ENCODE data around the gene AHCYL1.

AHCYL1 gene

DNA sequence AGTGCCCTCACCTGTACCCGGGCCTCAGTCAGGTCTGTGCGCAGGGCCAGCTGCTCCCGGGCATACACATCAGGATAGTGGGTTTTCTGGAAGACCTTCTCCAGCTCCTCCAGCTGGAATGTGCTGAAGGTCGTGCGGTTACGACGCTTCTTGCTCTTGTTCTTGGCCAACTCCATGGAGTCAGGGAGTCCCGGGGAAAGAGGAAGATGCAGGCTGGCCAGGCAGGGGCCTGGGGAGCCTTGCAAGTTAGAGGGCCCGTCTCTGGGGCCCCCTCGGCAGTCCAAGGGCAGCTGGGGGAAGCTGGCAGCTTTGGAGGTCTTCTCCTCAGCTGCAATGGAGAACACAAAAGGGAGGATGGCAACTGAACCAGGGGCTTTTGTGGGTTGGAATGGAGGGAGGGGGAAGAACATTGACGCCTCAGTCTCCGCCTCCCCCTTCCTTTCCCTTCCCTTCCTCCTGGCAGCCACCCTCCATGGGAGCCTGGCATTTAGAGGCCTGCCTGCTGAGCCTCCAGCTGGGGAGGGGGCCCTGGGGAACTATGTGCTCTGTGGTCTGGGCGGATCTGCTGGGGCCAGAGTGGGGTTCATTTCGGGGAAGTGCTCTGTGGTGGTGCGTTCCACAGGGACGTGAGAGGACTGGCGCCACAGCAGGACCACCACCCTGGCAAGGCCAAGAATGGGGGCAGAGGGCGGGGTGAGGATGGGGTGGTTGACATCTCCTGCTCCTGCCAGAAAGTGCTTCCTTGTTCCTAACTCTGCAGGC, 80.2 kb downstream of the AHCYL1 start:
- ChIA-PET CTCF (interaction anchor here (1.7 to 26.6 kb wide), 4 partner anchors 8 to 431 kb away, joined by 4 to 935 read pairs (median 22); partner anchors contain the start of gene UBL4B), POLR2A (interaction anchor here (1.6 kb wide), 1 partner anchor 8 kb away, joined by 4 read pairs; no protein-coding TSS in a partner anchor)
- DNase-seq (ENCODE audit: low read depth, low spot score), result no peak
- TF ChIP-seq, protein P1, sequence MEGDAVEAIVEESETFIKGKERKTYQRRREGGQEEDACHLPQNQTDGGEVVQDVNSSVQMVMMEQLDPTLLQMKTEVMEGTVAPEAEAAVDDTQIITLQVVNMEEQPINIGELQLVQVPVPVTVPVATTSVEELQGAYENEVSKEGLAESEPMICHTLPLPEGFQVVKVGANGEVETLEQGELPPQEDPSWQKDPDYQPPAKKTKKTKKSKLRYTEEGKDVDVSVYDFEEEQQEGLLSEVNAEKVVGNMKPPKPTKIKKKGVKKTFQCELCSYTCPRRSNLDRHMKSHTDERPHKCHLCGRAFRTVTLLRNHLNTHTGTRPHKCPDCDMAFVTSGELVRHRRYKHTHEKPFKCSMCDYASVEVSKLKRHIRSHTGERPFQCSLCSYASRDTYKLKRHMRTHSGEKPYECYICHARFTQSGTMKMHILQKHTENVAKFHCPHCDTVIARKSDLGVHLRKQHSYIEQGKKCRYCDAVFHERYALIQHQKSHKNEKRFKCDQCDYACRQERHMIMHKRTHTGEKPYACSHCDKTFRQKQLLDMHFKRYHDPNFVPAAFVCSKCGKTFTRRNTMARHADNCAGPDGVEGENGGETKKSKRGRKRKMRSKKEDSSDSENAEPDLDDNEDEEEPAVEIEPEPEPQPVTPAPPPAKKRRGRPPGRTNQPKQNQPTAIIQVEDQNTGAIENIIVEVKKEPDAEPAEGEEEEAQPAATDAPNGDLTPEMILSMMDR (IDR thresholded peaks at IDR 0.05; ENCODE audit: insufficient read depth, low read length, missing control alignments), result no peak
- H3K4me3 ChIP-seq (ENCODE audit: low read depth, low read length), result no peak overlapping the region

DNA sequence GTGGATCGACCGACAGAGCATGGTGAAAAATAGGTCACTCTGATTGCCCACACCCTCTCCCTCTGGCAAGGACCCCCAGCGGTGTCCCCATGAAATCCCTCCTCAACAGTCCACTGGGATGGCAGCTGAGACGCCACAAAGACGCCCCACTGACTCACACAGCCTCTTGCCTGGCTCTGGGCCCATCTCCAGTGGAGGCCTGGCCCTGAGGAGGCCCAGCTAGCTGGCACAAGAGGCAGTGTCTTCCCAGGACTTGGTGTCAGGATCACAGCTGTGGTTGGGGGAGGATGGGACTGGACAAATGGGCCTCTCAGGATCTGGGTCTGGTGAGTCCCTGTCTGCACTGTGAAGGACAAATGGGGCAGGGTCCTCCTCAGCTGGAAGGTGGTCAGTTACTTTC, 81.3 kb downstream of the AHCYL1 start:
- TF ChIP-seq, protein P1 (IDR thresholded peaks at IDR 0.05; ENCODE audit: insufficient read depth, low read length, missing control alignments), result no peak
- H3K4me3 ChIP-seq (ENCODE audit: low read depth, low read length), result no peak overlapping the region
- CTCF ChIA-PET, result interaction anchor here (1.7 to 26.6 kb wide), 4 partner anchors 10 to 430 kb away, joined by 4 to 935 read pairs (median 22); partner anchors contain the start of gene UBL4B
- DNase-seq (ENCODE audit: low read depth, low spot score), result no peak
- POLR2A ChIA-PET, result interaction anchor here (1.6 kb wide), 1 partner anchor 9 kb away, joined by 4 read pairs; no protein-coding TSS in a partner anchor

DNA sequence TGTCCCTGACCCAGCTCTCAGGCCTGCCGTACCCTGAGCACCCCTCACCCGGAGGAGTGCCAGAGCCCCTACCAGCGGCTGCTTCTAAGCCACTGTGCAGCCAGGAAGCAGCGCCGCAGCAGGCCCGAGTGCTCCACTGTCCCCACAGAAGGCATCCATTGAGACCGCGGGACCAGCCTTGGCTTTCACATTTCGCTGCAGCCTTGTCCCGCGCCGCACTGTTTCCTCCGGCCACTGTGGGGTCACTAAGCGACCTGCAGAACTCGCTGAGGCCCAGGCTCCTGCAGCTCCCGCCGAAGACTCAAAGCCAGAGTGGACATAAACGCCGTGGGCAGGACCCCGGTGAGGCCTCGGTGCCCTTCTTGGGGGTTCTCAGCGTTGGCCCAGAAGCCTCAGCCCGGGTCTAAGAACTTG, 82.9 kb downstream of the AHCYL1 start:
- H3K4me3 ChIP-seq (ENCODE audit: low read depth, low read length), result no peak overlapping the region
- CTCF ChIA-PET, result interaction anchor here (3.6 to 26.6 kb wide), 2 partner anchors 15 to 32 kb away, joined by 39 to 935 read pairs; partner anchors contain the start of gene UBL4B
- POLR2A ChIA-PET, result no interaction called here
- TF ChIP-seq, protein P1 (IDR thresholded peaks at IDR 0.05; ENCODE audit: insufficient read depth, low read length, missing control alignments), result no peak
- DNase-seq (ENCODE audit: low read depth, low spot score), result no peak

DNA sequence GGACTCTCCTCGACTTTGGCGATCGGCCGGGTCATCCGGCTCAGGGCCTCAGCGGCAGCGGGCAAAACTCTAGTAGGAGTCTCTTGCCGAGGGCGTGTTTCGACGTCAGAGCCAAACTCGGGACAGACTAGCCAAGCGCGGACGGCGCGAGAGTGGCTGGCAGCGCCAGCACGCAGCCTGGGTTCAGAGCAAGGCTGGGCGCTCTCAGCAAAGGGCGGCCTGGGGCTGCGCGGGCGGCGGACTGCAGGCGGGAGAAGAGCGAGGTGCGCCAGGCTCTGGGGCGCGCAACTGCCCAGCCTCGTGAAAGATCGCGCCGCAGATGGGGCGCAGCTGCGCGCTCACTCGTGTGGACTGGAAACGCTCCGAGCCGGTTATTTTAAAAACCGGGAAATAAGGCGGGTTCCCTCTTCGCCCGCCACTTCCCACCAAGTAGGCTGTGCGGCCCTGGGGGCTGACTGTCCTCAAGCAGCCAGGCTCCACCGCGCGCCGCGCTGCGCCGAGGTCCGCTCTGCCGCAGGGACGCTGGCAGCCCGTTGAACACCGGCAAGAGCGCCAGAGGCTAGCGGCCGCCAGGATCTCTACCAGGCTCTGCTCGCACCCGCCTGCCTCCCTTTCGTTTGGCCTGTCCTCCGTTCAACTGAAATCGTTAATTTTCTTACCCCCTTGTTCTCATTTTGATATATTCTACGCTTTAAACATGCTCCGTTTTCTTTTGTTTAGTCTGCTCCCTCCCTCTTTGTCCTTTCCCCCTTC, 83.5 kb downstream of the AHCYL1 start:
- H3K4me3 ChIP-seq (ENCODE audit: low read depth, low read length), result no peak overlapping the region
- TF ChIP-seq, protein P1 (IDR thresholded peaks at IDR 0.05; ENCODE audit: insufficient read depth, low read length, missing control alignments), result no peak
- ChIA-PET CTCF (interaction anchor here (1.1 to 26.6 kb wide), 2 partner anchors 8 to 31 kb away, joined by 3 to 935 read pairs; partner anchors contain the start of gene UBL4B), POLR2A (no interaction called here)
- DNase-seq (ENCODE audit: low read depth, low spot score), result no peak

- ChIA-PET CTCF (interaction anchor here (1.1 to 26.6 kb wide), 2 partner anchors 8 to 31 kb away, joined by 3 to 935 read pairs; partner anchors contain the start of gene UBL4B), POLR2A (no interaction called here)
- H3K4me3 ChIP-seq (ENCODE audit: low read depth, low read length), result no peak overlapping the region
- TF ChIP-seq, protein P1 (IDR thresholded peaks at IDR 0.05; ENCODE audit: insufficient read depth, low read length, missing control alignments), result no peak
- no peak for DNase-seq (ENCODE audit: low read depth, low spot score)
Measured at GRCh38 chr1:110068646-110069403, 84.3 kb downstream of the AHCYL1 start.

All from AG04449 (cell line).